T-helper 22 cell (primary cell): Measurements from ENCODE around the gene CDC42EP4.
"Not testable (repeated sequence)": the region's sequence is repeated elsewhere in the genome, so short reads cannot be mapped to it uniquely, and the experiment has no call there.

ENCODE experiments used
- DNase-seq: peaks from one replicate; pipeline ENCODE4 v3.0.0-alpha.2; 2020; ENCODE audit warnings: low read depth

The CDC42EP4 gene

DNA sequence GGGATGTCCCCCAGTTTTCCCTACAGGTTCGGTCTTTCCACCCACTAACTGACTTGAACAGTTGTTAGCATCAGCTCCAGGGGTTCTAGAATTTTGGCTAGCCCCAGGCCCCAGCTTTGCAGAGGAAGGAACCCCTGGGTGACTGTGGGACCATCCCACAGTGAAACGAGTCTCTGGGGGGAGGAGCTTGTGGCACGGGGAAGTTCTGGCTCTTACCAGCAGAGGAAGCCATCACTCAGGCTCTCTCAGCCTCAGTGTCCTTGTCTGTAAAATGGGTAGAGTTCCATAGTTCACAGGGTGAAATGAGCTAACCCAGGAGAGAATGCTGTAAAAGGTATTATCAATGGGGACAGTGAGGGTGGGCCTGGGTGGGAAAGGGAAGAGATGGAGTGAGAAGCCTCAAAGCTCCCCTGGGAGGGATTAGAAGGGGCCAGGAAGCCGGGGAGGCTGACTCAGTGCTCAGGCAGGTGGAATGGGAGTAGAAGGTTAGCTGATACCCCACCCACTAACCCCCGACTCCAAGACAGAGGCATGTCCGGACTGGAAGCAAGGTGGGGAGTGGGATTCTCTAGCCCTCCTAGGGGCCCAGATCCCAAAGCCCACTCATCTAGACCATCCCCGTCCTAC is 30.9 kb upstream of the CDC42EP4 start:
- DNase-seq: no peak

DNA sequence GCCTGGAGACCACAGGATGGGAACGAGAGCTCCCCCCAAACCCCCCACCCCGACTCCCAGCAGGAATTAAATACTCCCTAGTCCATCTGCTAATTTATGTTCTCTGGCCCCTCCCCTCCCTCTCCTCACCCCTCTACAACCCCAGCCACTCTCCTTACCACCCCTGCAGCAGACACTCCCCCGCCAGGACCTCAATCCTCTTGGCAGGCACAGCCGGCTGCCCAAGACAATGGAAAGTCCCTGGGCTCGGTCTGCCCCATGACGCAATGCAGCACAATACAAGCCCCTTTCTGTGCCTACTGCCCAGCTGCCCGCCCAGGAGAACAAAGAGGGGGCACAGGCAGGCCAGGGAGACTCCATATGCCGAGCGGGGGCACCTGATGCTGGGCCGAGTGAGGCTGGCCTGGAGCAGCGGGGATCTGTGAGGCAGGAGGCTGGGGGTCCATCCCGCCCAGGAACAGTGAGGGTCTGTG is 30.3 kb upstream of the CDC42EP4 start:
- no peak for DNase-seq

- no peak for DNase-seq
Measured at GRCh38 chr17:73341350-73342049, 29.7 kb upstream of the CDC42EP4 start.

DNA sequence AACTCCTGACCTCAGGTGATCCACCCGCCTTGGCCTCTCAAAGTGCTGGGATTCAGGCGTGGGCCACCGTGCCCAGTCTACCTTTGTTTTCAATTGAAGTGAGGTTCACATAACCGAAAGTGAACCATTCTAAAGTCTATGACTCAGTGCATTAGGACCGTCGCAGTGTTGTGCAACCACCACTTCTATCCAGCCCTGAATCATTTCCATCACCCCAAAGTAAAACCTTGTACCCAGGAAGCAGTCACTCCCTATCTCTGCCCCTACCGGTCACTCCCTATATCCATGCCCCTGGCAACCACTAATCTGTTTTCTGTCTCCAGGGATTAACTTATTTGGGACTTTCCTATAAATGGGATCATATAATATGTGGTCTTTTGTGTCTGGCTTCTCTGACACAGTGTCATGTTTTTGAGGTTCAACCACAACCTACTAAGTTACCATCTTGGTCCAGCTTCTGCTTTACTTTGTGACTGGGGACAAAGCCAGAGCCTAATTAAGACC is 28.3 kb upstream of the CDC42EP4 start:
- no peak for DNase-seq

GRCh38 chr17:73338566-73339197 is 26.9 kb upstream of the CDC42EP4 start:
- no peak for DNase-seq

- DNase-seq: no peak
Measured at GRCh38 chr17:73338050-73338521, 26.3 kb upstream of the CDC42EP4 start.

DNA sequence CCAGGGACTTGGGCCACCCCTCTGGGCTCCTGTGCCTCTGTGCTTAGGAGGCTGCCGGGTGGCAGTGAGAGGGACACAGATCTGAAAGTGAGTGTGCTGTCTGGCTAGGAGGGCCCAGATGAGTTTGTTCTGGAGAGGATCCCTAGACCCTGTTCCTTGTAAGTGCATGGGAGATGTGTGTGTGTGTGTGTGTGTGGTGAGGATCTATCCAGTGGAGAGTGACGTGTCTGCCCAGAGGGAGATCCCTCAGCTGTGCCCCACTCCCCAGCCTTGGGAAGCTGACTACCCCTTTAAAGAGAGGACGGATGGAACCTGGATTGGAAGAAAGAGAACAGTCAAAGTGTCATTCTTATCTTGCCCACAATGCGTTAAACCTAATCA is 25.5 kb upstream of the CDC42EP4 start:
- DNase-seq: no peak

DNA sequence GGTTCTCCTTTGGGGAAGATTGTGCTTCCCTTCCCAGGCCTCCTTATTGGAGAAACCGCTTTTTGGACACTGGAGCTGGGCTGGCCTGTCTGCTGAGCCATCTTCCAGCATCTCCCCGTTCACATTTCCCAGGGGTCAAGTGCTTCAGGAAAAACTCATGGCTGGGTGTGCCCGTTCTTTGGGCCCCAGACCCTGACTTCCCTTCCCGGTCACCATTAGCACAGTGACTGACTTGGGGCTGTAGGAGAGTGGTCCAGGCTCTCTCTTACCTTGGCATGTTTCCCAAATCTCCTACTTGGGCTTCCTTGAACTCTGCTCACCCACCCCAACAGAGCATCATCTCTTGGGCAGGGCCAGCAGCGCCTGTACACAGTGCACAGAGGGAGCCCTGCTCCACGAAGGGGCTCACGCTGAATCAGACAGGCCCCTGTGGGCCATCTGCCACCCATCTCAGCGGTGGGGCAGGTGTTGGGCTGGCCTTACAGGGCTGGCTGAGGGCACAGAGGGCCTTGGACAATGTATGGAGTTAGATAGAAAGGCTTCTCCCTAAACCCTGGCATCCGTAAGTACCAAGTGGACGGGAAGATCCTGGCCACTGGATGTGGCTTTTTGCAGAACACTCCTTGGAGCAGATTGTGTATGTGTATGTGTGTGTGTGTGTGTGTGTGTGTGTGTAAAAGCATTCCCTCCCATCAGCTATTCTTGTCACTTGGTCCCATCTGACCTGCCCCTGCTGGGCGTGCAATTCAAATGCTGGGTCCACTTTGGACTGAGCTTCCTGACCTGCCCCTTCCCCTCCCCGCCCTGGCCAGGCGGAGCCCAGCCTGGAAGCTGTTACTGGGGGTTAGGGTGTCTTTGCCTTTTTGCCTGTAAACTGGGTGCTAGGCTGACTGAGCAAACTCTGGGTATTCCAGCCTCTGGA is 24.9 kb upstream of the CDC42EP4 start:
- no peak for DNase-seq

GRCh38 chr17:73335591-73336407 is 24.0 kb upstream of the CDC42EP4 start:
- no peak for DNase-seq

DNA sequence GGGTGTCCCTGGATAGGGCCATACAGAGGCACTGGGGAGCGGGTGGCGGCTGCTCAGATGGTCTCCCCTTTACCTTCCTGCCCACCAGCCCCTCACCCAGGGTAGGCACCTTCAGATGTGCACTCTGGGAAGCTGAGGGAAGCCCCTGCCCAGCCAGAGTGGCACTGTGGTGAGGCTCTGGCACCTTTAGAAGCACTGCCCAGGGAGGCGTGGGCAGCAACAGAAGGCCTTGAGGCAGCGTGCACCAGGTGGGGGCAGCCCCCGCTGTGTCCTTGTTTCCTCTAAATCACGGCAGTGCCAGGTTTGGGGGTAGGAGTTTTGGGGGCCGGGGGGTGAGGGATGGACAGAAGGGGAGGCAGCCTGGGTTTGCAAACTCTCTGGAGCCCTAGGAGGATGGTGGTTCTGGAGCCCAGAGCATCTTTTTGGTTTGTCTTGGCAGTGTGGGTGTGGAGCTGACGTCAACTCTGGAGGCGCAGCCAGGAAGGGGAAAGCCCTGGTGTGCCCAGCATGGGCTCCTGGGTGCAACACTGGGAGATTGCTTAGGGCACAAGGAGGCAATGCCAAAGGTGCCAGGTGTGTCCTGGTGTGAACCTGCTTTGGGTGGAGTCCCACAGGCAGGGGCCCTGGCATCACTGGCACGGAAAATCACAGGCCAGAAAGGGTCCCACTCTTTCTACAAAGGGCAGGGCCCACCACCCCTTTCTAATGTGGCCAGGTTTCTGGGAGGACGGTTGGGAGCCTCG is 23.1 kb upstream of the CDC42EP4 start:
- DNase-seq: no peak

DNA sequence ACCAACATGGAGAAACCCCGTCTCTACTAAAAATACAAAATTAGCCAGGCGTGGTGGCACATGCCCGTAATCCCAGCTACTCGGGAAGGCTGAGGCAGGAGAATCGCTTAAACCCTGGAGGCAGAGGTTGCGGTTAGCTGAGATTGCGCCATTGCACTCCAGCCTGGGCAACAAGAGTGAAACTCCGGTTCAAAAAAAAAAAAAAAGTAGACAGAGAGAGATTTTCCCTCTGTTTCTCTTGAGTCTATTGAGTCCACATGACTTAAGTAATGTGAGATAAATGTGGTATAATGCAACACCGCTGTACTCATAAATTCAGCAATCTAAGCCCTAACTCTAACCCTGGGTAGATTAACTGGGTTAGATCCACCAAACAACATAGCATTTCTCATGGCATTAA is 21.6 kb upstream of the CDC42EP4 start:
- not testable (repeated sequence) for DNase-seq

DNA sequence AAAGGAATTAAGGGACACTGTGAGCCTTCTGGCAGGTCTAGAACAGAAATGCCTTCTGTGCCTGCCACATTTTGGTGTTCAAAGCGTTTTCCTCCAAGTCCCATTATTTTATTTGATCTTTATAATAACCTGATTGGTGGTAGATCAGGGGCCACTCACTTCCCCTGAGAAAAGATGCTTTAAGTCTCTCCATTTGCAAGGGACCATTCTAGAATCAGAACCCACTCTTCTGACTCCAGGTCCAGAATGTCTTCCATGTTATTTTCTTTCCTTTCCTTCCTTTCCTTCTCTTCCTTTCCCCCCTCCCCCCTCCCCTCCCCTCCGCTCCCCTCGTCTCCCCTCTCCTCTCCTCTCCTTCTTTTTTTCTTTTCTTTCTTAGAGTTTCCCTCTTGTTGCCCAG is 19.3 kb upstream of the CDC42EP4 start:
- DNase-seq: no peak

DNA sequence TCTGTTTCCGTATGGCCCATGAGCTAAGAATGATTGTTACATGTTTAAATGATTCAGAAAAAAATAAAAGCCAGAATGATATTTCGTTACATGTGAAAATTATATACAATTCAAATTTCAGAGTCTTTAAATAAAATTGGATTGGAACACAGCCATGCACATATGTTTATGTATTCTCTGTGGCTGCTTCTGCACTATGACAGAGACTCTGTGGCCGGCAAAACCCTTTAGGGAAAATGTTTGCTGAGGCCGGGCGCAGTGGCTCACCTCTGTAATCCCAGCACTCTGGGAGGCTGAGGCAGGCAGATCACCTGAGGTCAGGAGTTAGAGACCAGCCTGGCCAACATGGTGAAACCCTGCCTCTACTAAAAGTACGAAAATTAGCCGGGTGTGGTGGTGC is 15.9 kb upstream of the CDC42EP4 start:
- DNase-seq: no peak

DNA sequence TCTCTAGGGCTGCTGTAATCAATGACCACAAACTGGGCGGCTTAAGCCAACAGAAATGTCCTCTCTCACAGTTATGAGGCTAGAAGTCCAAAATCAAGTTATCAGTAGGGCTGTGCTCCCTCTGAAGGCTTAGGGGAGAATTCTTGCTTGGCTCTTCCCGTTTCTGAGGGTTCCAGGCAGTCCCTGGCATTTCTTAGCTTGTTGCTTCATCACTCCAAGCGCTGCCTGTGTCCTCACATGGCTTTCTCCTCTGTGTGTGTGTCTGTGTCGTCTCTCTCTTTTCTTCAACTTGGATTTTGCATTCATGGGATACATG is 13.7 kb upstream of the CDC42EP4 start:
- DNase-seq: no peak

- DNase-seq: no peak
Measured at GRCh38 chr17:73324711-73325526, 13.1 kb upstream of the CDC42EP4 start.

- DNase-seq: no peak
Measured at GRCh38 chr17:73324160-73324475, 12.3 kb upstream of the CDC42EP4 start.

DNA sequence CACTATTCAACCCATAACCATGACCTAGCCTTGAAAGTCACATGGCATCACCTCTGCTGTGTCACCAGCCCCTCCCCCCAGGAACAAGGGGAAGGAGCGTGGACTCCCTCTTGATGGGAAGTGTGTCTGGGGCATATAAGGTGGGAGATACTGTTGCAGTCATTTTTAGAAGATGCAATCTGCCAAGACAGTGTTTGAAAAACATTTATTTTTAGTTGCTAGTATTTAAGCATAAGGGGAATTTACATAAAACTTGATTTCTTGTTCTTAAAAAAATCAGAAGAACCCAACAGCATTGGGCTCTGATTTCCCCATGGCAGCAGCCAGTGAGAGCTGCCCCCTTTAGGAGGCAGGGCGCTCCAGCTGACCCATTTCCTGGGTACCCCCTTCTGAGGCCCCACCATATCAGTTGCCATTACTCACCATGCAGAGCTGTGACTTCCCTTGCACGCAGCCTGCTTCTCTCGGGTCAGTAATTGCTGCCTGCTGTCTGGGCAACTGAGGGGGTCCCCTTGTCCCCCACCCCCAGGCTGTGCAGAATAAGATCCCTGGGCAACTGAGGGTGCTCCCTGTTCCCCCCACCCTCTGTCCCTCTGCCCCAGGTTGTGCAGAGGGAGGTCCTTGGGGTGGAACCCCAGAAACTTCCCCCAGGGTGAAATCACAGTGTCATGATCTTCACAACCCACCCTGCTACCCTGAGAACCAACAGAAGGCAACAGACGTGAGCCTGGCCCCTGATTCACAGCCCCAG is 11.8 kb upstream of the CDC42EP4 start:
- DNase-seq: no peak

DNA sequence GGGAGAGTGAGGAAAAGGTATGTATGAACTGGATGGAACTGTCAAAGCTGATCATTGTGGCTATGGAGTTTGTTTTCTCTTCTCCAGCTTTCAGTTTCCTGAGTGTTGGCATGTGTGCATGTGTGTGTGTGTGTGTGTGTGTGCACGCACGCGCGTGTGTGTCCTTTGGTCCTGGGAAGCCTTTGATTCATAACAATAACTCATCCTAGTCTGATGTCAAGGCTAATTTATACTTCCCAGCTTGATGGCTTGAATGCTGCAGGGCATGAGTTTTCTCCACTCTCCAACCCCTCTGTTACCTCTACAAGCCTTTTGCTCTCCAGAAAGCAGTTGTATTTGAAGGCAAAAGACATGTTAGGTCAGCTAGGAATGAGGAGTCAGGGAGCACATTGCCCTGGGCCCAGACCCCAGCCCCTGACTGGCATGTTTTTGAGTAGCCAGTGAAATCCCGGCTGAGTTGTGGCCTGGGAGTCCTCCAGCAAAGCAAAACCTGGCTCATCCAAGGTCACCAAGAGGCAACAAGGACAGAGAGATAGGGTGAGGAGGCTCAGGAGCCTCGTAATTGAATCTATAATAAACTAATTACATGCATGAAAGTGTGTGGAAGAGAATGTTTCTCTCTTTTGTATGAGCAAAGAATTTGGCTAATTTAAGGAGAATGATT is 8.9 kb upstream of the CDC42EP4 start:
- DNase-seq: no peak

GRCh38 chr17:73319766-73320165 is 8.0 kb upstream of the CDC42EP4 start:
- DNase-seq: no peak
